LoVo (cell line): ENCODE data around the gene COL26A1.
"Not testable (repeated sequence)": the region's sequence is repeated elsewhere in the genome, so short reads cannot be mapped to it uniquely, and the experiment has no call there.

Source experiments
- DNase-seq: peaks from one replicate; pipeline ENCODE4 v3.0.0-alpha.2; 2016; ENCODE audit warnings: low spot score

The COL26A1 gene

DNA sequence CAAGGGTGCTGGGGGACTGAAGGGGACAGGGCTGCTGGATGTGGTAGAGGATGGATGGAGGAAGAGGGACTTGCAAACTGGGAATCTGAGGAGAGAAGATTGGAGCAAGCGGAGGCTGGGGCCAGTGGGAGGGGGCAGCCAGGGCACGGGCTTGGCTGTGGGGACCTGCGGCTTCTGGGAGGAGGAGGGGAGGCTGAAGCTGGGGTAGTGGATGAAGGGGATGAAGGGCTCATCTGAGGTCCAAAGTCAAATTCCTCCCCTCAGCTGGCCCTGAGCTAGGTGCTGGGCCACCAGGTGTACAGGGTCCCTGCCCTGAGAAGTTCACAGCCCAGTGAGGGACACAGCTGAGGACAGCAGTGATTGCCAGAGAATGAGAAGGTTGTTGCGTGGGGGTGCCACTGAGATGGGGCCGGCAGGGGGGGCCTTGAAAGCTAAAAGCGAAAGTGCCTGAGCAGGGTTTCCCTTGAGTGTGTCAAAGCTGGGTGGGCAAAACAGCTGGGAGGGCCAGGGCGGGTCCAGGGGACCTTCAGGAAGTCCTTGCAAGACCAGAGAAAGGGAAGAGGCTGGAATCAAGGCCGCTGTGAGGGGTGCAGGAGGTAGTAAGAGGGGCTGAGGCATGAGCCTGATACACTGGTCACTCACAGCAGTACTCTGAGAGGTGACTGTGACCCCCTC lies 191.2 kb downstream of the COL26A1 start:
- DNase-seq, result no peak

DNA sequence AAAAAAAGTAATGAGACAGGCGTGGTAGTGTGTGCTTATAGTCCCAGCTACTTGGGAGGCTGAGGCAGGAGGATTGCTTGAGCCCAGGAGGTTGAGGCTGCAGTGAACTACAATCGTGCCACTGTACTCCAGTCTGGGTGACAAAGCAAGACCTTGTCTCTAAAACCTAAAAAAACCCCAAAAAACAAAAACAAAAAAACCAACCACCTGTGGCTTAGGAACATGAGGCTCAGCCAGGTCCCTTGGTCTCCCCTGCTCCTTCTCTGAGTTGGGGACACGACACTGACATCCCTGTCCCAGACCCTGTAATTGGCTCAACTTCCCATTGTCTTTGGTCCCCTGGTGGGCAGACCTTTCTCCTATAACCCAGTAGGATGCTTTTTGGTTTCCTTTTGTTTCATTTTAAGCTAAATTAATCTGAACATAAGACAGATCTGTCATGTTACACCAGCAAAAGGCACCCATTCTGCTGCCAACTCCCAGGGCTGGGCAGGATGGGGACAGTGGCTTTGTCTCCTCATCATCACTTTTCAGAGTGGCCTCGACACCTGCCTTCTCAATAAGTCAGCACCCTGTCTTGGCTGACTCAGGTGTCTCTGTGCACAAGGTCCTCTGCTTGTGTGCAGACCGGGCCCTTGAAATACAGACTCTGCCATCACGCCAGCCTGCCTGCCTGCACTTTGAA lies 192.1 kb downstream of the COL26A1 start:
- no peak for DNase-seq

DNA sequence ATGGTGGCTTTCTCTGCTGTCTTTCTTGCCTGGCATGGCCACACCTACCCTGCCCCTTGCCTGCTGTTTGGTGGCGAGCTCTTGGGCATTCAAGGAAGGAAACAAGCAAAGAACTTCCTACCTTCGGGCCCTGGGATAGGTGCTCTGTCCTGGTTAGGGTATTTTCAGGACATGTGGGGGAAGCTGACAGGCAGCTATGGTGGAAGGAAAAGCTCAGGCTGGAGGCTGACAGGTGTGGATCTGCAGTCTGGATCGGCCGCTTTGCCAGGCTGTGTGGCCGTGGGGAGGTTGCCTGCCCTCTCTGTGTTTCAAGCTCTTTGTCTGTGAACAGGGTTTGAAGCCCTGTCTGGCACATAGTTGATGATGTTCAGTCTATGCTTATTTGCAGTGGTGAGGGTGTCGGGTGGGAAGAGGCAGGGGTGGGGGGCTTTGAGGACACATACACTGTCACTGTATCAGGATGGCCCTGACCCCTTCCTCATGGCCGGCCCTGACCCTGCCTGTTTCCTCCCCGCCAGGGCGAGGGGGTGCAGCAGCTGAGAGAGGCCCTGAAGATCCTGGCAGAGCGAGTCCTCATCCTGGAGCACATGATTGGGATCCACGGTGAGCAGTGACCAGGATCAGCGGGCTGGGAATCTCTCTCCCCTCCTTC lies 192.7 kb downstream of the COL26A1 start:
- DNase-seq, result no peak

DNA sequence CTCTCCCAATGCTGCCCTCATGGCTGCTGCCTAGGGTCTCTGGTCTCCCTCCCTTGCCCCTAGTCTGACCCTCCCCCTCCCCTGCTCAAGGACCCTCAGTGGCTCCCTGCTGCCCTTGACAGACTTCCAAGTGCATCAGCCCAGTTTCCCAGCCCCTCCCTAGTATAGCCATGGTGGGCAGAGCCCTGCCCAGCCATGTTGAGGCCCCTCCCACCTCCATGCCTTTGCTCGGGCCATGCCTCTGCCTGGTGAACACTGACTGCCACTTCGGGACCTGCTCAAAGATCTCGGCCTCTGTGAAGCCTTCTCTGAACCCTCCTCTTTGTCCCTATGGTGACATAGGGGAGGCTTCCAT lies 193.2 kb downstream of the COL26A1 start:
- no peak for DNase-seq

DNA sequence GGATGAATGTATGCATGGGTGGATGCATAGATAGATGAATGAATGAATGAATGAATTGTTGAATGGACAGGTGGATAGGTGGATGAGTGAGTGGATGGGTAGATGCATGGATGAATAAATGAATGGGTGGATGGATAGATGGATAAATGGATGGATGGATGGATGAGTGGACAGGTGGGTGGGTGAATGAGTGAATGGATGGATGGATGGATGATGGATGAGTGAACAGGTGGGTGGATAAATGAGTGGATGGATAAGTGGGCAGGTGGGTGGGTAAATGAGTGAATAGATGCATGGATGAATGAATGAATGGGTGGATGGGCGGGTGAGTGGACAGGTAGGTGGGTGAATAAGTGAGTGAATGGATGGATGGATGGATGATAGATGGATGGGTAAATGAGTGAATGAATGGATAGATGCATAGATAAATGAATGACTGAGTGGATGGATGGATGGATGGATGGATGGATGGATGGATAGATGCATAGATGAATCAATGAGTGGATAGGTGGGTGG lies 193.8 kb downstream of the COL26A1 start:
- no peak for DNase-seq

DNA sequence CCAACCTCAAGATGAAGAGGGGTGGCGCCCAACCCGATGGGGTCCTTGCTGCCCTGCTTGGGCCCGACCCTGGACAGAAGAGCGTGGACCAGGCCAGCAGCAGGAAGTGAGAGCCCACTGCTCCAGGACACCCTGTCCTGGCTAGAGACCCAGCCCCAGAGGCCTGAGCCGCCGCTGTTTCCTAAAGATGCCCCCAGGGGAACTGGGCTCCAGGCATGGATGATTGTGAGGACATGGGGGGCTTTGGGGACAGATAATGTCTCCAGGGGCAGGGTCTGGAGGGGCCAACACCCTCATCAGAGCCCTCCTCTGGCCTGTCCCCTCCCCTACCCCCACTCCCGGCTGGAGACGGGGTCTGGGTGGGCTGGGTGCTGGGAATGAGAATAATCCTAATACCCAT lies 194.7 kb downstream of the COL26A1 start:
- no peak for DNase-seq

DNA sequence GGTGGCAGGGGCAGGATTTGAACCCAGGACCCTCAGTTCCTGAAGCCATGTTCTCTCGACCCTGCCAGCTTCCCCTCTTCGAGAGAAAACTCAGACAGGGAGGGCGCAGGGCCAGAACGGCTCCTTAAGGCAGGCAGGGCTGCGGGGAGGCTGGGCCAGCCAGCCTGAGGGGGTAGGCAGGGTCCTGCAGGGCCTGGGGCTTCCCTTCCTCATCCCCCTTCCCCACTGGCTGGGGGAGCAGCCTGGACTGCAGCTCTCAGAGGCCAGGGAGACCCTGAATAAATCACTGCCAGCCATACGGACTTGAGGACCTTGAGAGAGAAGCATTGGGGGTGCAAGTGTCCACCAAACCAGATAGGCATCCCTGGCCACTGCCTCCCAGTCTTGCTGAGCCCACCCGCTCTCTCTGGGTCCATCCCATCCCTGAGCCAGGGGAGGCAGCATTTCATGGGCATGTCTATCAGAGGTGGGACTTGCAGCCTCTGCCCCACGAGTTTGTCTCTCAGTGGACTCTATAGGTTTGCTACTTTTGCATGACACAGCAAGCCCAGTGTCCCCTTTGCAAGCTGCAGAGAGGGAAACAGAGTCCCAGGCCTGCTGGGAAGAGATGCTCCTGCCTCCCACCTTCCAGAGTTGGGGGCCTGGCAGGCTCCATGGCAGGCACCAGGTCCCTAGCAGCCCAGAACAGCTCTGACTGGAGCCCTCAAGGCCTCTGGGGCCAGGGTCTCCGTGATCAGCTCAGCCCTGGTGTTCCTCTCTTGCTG lies 195.5 kb downstream of the COL26A1 start:
- no peak for DNase-seq

DNA sequence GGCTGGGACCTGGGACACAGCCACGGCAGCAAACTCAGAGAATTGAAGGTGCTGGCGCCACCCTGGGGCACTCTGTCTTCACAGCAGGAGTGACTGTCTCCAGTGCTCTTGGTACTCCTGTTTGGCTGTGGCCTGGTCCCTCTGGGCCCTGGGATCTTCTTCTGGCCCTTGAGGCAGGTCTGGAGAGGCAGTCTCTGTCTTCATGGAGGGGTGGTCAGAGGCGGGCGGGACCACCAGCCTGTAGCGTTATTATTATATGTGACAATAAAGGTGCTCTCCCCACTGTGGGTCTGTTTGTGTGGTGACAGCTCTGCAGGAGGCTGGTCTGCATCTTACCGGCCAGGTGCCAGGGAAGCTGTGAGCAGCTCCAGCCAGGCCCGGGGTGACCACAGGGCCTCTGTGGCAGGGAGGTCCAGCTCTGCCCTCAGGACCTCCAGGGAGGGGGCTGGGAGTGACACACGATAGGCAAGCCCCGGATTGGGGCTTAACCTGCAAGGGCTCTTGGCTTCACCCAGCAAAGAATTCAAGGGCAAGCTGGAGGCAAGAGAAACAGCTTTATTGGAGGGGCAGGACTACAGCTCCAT lies 196.2 kb downstream of the COL26A1 start:
- DNase-seq, result no peak

DNA sequence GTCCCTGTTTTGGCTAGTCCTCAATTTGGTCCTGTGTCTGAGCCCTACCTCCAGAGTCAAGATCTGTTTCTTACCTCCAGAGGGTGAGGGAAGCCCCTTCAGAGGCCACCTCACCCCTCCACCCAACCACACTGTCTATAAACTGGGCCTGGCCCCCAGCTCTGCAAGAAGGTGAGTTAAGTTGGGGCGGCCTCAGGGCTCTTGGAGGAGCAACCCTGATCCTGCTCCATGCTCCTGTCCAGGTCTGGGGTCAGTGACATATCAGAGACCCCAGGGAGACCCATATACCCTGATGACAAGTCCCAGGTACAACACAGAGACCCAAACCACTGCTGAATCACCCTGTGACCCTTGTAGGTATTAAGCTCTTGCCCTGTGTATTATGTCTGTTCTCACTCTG lies 196.9 kb downstream of the COL26A1 start:
- no peak for DNase-seq

DNA sequence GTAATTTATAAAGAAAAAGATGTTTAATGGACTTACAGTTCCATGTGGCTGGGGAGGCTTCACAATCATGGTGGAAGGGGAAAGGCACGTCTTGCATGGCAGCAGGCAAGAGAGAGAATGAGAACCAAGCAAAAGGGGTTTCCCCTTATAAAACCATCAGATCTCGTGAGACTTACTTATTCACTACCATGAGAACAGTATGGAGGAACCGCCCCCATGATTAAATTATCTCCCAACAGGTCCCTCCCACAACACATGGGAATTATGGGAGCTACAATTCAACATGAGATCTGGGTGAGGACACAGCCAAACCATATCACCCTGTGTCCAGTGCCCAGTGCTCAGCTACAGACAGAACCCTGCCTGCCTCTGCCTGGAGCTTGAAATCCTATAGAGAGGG lies 197.3 kb downstream of the COL26A1 start:
- not testable (repeated sequence) for DNase-seq

DNA sequence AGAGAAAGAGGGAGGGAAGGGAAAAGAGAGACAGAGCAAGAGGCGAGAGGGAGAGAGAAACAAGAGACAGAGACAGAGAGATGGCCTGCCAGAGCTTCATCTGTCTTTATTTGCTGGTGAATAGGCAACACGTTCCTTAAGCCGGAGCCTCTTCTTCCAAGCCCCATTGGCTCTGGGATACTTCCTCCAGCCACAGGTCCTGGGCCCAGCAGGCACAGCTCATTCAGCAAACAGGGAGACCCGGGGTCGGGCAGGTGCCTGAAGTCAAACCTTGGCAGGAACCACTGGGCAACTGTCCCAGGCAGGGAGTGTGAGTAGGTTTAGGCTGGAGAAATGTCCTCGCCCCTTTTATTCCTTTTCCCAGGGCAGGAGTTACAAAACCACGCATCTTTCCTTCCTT lies 198.2 kb downstream of the COL26A1 start:
- no peak for DNase-seq

DNA sequence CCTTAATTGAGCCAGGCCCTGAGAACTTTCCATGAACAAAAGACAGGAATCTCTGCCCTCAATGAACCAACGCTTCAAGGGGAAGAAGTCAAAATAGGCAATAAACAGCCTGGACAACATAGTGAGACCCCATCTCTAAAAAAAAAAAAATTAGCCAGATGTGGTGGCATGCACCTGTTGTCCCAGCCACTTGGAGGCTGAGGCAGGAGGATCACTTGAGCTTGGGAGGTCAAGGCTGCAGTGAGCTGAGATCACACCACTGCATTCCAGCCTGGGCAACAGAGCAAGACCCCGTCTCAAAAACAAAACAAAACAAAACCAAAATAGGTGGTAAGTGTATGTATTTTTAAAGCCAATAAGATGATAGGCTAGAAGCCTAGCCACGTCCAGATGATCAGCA lies 198.6 kb downstream of the COL26A1 start:
- not testable (repeated sequence) for DNase-seq

DNA sequence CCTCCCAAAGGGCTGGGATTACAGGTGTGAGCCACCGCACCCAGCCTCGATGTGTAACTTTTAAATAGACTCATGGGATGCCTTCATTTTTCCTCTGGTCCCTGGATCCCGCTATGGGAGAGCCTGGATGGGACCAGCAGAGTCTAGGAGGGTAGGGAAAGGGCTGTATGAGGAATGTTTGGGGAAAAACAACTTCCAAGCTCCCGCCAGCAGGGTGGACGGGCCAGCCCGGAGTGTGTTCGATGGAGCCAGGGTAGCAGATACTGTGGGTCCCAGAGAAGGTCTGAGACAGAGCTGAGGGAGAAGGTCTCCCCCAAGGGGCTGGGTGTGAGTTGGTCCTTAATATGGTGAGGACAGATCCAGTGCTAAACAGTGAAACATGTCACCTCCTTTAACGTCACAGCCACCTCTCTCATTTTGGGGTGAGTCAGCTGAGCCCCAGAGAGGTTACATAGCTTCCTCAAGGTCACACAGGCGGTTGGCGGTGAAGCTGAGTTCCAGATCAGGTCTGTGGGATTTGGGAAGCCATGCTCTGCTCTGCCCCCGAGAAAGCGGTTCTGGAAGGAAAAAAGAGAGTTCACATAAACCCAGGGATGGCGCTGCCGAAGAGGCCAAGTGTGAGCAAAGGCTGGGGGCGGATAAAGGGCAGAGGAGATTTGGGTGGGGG lies 200.0 kb downstream of the COL26A1 start:
- no peak for DNase-seq

DNA sequence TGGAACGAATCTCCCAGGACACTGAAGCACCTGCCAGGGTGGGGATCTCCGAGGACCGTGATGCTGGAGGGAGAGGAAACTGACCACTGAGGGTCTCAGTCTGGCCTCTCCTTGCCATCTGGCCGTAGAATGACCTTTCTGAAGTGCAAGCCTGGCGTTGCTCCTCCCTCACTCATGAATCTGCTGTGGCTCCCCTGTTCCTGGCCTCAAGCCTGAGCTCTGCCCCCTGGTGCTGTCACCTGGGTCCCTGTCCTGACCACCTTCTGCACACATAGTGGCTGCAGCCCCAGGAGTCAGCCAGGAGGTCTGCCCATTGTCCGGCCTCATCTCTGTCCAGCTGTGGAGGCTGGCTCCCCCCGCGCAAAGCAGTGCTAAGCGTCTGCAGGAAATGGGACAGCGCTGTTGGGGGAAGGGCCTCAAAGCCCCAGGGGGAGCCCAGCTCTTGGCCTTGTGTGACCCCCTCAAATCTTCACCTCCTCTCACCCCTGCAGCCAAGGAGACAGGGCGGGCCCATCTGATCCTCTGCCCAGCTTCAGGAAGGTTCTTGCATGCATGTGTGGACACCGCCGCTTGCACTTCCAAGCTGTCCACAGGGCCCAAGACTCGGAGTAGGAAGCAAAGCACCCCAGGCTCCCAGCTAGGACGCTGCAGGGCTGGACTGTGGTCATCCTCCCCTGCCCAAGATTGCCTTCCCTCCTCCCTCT lies 200.7 kb downstream of the COL26A1 start:
- DNase-seq, result no peak

DNA sequence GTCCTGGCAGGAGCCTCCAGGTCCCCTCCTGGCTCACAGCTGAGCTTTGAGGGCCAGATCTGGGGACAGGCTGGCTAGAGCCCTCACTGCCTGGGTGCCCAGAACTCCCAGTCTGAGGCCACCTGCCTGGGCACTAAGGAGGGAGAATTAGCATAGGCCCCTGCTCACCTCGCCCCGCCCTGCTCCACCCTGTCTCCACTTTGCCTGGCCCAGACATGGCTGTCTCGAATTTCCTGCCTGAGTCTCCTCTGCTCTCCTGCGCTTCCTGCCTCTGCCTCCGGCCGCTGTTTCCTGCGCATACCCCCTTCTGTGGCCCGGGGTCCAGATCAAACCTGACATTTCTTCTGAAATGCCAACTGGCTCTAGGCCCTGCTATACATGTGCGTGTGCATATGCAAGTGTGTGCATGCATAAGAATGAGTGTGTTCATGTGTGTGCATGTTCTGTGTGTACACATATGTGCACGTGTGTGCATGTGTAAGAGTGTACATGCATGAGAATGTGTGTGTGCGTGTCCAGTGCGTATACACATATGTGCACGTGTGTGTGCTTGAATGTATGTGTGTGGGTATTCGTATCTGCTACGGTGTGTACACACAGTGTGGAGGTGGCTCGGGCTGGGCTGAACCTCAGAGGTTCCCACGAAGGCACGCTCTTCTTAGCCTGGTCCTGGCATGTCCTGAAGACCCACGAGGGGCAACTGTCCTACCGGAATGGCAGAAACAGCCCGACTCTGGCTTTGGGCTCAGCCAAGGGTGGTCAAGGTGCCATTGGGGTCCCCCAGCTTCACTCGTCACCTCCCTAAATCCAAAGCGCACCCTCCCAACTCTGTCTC lies 201.5 kb downstream of the COL26A1 start:
- no peak for DNase-seq

DNA sequence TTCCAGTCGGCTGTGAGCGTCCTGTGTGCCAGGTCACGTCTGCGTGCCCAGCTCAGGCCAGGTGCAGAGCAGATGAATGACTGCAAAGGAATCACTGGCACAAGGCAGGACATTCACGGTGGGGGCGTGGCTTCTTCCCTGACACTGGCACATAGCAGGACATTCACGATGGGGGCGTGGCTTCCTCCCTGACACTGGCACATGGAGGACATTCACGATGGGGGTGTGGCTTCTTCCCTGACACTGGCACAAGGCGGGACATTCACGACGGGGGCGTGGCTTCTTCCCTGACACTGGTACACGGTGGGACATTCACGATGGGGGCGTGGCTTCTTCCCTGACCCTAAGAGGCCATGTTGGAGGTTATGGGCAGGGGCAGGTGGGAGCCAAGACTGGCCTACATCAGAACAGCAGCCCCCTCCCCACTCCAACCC lies 202.1 kb downstream of the COL26A1 start:
- peak; percentile 59 for DNase-seq

DNA sequence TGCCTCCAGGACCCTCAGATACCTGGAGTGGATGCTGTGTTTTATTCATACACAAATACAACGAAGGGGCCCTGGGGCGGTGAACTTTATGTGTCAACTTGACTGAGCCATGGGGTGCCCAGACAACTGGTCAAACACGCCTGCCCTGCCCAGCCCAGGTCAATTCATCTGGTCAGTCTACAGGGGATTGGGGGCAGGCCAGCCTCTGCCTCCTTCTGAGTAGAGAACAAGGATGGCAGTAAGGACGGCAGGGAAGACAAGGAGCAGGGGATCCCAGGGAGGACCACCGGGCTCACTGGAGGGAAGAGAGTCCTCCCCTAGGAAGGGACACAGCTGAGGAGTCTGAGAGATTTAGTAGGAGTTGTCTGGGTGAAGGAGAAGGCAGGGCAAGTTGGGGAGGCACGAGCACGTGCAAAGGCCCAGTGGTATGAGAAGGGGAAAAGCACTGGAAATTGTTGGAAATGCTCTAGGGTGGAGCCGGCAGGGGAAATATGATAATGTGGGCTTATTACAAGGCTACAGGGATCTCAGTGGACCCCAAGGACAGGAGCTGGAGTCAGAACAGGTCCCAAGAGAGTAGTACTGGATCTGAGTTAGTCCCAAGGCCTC lies 203.0 kb downstream of the COL26A1 start:
- no peak for DNase-seq

DNA sequence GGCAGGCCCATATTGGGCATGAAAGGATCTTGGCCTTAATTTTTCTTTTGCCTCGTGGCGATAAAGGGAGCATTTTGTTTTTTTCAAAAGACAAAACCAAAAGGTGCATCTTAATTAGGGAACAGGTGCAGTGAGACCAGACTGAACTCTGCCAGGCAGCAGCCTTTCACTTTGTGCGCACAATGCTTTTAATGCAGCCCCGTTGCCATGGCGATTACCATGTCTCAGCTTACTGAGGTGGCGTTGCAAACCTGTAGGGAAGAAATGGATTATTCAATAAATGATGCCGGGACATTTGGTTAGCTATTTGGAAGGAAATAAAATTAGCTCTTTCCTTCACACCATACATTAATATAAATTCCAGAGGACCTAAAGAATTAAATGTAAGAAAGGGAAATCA lies 204.6 kb downstream of the COL26A1 start:
- DNase-seq, result no peak

DNA sequence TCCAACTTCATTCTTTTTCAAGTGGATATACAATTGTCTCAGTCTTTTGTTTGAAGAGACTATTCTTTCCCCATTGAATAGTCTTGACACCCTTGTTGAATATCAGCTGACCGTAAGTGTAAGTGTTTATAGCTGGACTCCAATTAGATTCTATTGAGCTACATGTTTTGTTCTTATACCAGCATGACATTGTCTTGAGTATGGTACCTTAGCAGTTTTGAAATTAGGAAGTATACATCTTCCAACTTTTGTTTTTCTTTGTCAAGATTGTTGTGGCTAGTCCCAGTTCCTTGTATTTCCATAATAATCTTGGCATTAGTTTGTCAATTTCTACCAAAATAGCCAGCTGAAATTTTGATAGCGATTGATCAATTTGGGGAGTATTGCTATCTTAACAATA lies 209.5 kb downstream of the COL26A1 start:
- no peak for DNase-seq

DNA sequence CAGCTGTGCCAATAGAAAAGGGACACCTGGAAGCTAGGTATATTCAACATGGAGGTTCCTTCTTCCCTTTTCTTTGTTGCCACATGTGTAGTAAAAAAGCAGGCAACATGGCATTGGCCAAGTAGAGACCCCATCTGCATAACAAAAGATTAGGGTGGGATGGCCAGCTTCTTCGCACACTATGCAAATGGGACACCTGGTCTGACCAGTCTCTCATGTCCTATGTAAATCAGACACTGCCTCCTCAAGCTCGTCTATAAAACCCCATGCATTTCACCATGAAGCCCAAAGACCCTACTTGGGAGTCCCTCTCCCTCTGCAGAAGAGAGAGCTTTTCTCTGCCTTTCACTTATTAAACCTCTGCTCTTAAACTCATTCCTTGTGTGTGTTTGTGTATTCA lies 212.5 kb downstream of the COL26A1 start:
- DNase-seq, result no peak
